ENCODE measurements around the gene RCL1.
A peak's percentile ranks its signal among the peaks of the same experiment; 100 is the strongest.
"Not testable (repeated sequence)": the region's sequence is repeated elsewhere in the genome, so short reads cannot be mapped to it uniquely, and the experiment has no call there.

RCL1 gene

GRCh38 chr9:4784403-4784802 is 8.3 kb upstream of the RCL1 start:
- DNase-seq: no peak

- no peak for DNase-seq
Measured at GRCh38 chr9:4786599-4786998, 6.1 kb upstream of the RCL1 start.

GRCh38 chr9:4787876-4788275 is 4.9 kb upstream of the RCL1 start:
- DNase-seq: no peak

GRCh38 chr9:4788703-4789102 is 4.0 kb upstream of the RCL1 start:
- no peak for DNase-seq

DNA sequence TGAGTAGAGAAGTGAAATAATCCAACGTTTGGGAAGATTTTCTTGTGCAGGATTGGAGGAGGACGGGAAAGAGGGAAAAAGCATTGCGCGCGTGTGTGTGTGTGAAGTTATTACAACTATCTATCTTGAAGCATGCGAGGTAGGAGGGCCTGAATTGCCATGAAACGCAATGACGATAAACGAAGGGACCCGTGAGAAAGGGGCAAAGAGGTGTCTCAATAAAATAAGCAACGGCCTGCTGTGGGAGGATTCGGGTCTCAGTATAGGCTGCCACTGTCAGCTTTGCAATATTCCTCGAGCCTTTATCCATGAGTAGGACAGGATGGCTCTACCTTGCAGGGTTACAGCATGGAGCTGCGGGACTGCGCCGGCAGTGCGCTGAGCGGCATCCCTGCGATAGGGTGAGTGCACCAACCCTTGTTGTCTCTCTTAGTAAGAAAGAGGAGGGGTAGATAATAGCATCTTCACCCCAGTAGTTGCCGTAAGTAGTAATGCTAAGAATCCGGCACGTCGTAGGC is 631 bp upstream of the RCL1 start:
- DNase-seq: no peak

- DNase-seq: no peak
Measured at GRCh38 chr9:4793459-4794395, 983 bp downstream of the RCL1 start.

GRCh38 chr9:4794691-4795090 is 1.9 kb downstream of the RCL1 start:
- DNase-seq: no peak

DNA sequence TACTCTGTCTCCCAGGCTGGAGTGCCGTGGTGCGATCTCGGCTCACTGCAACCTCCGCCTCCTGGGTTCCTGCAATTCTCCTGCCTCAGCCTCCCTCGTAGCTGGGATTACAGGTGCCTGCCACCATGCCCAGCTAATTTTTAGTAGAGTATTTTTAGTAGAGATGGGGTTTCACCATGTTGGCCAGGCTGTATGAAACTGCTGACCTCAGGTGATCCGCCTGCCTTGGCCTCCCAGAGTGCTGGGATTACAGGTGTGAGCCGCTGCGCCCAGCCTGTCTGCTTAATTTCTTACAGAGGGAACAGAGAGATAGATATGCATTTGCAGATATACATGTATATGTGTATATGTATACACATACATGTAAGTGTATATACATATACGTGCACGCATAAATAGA is 2.4 kb downstream of the RCL1 start:
- not testable (repeated sequence) for DNase-seq

- DNase-seq: no peak
Measured at GRCh38 chr9:4796530-4796929, 3.8 kb downstream of the RCL1 start.

GRCh38 chr9:4796988-4797853 is 4.5 kb downstream of the RCL1 start:
- peak; percentile 20 for DNase-seq

- no peak for DNase-seq
Measured at GRCh38 chr9:4797854-4798150, 5.1 kb downstream of the RCL1 start.

DNA sequence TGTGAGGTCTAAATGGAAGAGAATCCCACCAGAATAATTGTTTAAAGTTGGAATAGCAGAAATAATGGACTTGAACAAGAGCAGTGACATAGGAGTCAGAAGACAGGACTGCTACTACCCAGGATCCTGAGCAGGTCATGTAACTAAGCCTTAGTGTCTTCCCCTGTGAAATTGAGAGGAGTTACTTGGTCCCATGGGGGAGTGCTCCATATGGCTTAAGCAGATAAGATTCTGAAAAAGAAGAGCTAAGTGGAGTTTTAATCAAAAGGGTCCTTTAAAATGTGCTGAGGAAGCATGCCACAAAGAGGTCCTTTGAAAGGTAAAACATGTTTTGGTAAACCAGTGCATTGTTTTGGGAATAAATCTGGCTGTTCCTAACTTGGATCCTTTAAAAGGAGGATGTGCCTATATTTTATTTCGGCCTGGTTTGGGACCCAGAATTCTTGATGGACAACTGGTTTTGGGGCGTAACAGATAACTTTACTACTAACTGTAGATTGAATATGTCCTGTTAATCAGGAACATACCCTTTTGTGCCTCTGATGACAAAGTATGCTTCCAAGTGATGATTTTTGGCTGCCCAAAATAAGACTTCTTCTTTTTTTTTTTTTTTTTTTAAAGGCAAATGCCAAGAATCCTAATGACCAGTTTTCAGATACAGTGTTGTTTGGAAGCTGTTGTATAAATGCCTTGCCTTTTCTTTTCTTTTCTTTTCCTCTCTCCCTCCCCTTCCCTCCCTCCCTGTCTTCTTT is 5.7 kb downstream of the RCL1 start:
- DNase-seq: no peak

- DNase-seq: no peak
Measured at GRCh38 chr9:4799033-4799430, 6.3 kb downstream of the RCL1 start.

DNA sequence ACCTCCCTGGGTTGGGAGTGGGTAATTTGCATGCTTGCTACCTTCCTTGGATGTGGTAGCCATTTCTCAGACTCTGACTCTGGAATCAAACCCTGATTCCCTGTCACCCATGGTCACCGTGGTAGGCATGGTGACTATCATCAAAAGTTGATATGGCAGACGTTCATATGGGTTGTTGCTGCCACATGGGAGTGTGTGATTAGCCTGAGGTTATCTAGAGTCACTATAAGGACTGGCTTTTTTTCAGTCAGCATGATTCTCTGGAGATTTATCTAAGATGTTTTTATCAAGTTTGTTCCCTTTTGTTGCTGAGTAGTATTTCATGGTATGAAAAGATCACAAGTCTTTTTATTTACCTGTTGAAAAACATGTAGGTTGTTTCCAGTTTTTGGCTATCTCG is 7.0 kb downstream of the RCL1 start:
- no peak for DNase-seq

GRCh38 chr9:4801156-4801555 is 8.4 kb downstream of the RCL1 start:
- DNase-seq: no peak

- no peak for DNase-seq
Measured at GRCh38 chr9:4803670-4804530, 11.2 kb downstream of the RCL1 start.

GRCh38 chr9:4804531-4805016 is 11.8 kb downstream of the RCL1 start:
- DNase-seq: no peak

DNA sequence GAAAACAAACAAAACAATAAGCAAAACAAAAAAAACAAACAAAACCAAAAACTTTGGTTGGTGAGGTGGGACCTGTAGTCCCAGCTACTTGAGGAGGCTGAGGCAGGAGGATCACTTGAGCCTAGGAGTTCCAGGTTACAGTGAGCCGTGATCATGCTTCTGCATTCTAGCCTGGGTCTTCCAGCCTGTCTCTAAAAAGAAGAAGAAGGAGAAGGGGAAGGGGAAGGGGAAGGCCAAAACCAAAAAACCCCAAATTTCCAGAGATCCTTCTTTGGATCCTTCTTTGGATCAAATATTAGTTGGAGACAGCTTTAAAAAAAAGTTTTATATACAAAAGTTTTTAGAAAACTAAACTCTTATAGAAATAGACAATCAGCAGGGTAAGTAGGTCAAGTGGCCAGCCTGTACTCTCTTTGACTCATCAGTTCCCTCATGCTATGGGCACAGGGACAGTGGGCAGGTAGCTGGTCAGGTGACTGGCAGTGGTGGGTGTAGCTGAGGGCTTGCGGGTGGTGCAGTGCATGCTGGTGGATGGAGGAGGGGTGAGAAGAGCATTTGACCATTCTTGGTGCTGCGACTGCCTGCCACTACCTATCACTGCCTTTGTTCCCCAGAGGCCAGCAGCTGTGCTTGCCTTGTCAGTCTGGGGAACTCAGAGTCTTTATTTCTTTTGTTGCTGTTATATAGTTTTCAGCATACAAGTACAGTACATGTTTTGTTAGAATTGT is 12.6 kb downstream of the RCL1 start:
- DNase-seq: no peak

GRCh38 chr9:4810565-4810964 is 17.8 kb downstream of the RCL1 start:
- no peak for DNase-seq

- DNase-seq: no peak
Measured at GRCh38 chr9:4811824-4812223, 19.1 kb downstream of the RCL1 start.

DNA sequence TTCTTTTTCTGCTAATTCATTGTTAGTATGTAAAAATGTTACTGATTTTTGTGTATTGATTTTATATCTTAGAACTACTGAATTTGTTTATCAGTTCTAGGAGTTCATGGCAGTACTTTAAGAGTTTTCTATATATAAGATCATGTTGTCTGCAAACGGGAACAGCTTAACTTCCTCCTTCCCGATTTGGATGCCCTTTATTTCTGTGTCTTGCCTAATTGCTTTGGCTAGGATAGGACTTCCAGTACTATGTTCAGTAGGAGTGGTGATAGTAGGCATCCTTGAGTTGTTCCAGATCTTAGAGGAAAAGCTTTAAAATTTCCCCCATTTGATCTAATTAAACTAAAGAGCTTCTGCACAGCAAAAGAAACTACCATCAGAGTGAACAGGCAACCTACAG is 20.1 kb downstream of the RCL1 start:
- DNase-seq: no peak

Data from NCI-H1048 (cell line).